K562 (cell line): ENCODE results near the gene ARL14EP.

Source experiments
- ATF6 ChIP-seq: sonication (generic); formaldehyde crosslinking; IDR thresholded peaks from 2 replicates; pipeline ENCODE4 v1.4.0; 2020; ENCODE audit warnings: mild to moderate bottlenecking, missing genetic modification reagents
- KLF16 ChIP-seq: IDR thresholded peaks from 2 replicates; pipeline ENCODE4 v1.6.1; 2016; ENCODE audit warnings: antibody characterized with exemption
- NELFE ChIP-seq: IDR thresholded peaks from 2 replicates; pipeline ENCODE4 v1.6.1; 2011; ENCODE audit warnings: mild to moderate bottlenecking; ENCODE audit not compliant: insufficient read depth, insufficient read length
- SMC3 ChIP-seq: conservative IDR thresholded peaks from 2 replicates; pipeline ENCODE4 v1.6.1; 2011; ENCODE audit warnings: low read depth, low read length, improper control_type of control experiment; ENCODE audit not compliant: insufficient read depth
- TAF15 ChIP-seq: fragments of 200-400 bp; formaldehyde crosslinking; IDR thresholded peaks from 2 replicates; pipeline ENCODE4 v1.6.1; 2017; ENCODE audit warnings: mild to moderate bottlenecking, low read depth, low read length, moderate library complexity
- TF ChIP-seq, protein P1 (sequence below): sonication (generic); formaldehyde crosslinking; IDR thresholded peaks from 2 replicates; pipeline ENCODE4 v1.8.0; 2022; ENCODE audit warnings: mild to moderate bottlenecking, missing genetic modification reagents

DNA sequence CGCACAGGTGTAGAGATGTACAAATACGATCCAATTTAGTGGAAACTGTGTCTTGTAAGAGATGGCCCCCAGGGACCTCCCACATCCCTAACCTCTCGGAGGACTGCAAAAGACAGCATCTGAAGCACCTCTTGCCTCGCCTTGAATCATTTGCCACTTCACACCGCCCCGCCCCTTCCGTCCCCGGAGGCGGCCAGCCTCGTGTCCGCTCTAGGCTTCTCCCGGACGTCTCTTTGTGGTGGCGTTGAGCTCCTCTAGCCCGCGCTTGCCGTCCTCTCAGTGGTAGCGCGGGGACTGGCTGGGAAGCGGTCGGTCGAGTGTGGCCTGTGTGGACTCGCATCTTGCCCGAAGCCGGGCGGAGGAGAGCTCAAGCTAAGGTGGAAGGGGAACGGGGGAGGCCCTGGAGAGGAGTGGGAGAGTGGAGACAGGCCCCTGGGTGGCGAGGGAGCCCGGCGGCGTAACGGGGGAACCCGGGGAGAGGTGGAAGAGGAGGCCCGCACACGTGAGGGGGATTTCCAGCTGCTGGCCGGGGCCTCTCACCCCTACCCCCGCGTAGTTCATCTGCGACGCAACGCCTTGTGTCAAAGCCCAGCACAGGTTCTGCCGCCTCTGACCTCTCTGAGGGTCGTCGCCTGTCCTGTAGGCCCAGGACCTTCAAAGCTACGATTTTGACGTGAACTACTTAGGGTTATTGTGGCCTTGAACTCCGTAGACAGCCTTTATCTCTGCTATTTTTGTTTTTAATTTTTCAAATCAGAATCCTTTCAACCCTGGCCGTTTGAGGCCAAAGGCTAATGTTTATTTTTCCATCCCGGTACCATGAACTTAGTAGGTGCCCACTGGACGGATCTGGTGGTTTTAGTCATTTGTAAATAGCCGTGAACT is at the start of gene ARL14EP:
- no peak for TF ChIP-seq SMC3
- TF ChIP-seq ATF6 (CRISPR knock-in tag): peak; percentile 74; the same call in 1 of the 2 replicates
- TF ChIP-seq TAF15: no peak
- TF ChIP-seq, protein P1, sequence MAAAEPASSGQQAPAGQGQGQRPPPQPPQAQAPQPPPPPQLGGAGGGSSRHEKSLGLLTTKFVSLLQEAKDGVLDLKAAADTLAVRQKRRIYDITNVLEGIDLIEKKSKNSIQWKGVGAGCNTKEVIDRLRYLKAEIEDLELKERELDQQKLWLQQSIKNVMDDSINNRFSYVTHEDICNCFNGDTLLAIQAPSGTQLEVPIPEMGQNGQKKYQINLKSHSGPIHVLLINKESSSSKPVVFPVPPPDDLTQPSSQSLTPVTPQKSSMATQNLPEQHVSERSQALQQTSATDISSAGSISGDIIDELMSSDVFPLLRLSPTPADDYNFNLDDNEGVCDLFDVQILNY (CRISPR knock-in tag): no peak
- no peak for TF ChIP-seq NELFE
- no peak for TF ChIP-seq KLF16
